GM12878 (cell line): ENCODE data around the gene TRIM37. TPM values are rescaled to one million over a fixed set of nuclear protein-coding genes. Genes with fewer than 3 reads are reported as not detected.

Source experiments
- ATAC-seq: fragments of 200-7000 bp; cut with Tn5 transposase; 3 replicates; pipeline ENCODE4 v1.9.1; 2020; ENCODE audit warnings: mild to moderate bottlenecking, moderate library complexity
- BruUV-seq: library from RNA; stranded (reverse); fragments of 400-500 nt; replicated peaks from 2 replicates; lab custom pipeline; 2021; lab: Mats Ljungman, UMichigan
- CTCF ChIA-PET: fragments of 300-600 bp; sonication (Branson Sonifier 250); formaldehyde crosslinking; extraction: SDS; loops from one replicate; lab custom pipeline; 2021; ENCODE audit warnings: inconsistent platforms; lab: Yijun Ruan, JAX
- POLR2A ChIA-PET: fragments of 350-600 bp; formaldehyde crosslinking; extraction: SDS; loops from one replicate; lab custom pipeline; 2021; ENCODE audit warnings: inconsistent platforms; lab: Charles Lee
- RAD21 ChIA-PET: fragments of 300-600 bp; sonication (Branson Sonifier 250); formaldehyde crosslinking; loops from one replicate; lab custom pipeline; 2023; ENCODE audit warnings: antibody characterized with exemption; ENCODE audit not compliant: unreplicated experiment; lab: Charles Lee
- SMC1A ChIA-PET: fragments of 300-600 bp; sonication (Branson Sonifier 250); formaldehyde crosslinking; loops from one replicate; lab custom pipeline; 2023; ENCODE audit not compliant: unreplicated experiment, uncharacterized antibody; lab: Charles Lee
- DNase-seq: peaks from one replicate; pipeline ENCODE4 v3.0.0-alpha.2; 2011; ENCODE audit warnings: low read depth, low spot score
- FAIRE-seq: peaks from 3 replicates; lab custom pipeline; 2011; peaks lifted over from hg19 to GRCh38; lab: Jason Lieb, UNC
- H2AFZ ChIP-seq: 2 replicates; pipeline ENCODE4 v1.6.0; 2011; ENCODE audit warnings: low read depth, low read length, control low read depth; ENCODE audit not compliant: control insufficient read depth
- H3K27ac ChIP-seq: 2 replicates; pipeline ENCODE4 v1.5.1; 2011; ENCODE audit warnings: control low read depth; ENCODE audit not compliant: control insufficient read depth, insufficient read depth
- H3K27me3 ChIP-seq, 2 experiments: replicated peaks in 1 of 2; 2 replicates each; pipeline versions ENCODE4 v1.6.0 to v1.6.1; 2011; ENCODE audit warnings: low read length in 1 of 2; ENCODE audit not compliant: control insufficient read depth in 2 of 2, insufficient read depth in 2 of 2
- H3K36me3 ChIP-seq, 2 experiments: 2 replicates each; pipeline ENCODE4 v1.5.1; 2011; ENCODE audit warnings: low read length in 1 of 2; ENCODE audit not compliant: control insufficient read depth in 2 of 2, insufficient read depth in 2 of 2
- H3K4me1 ChIP-seq: 2 replicates; pipeline ENCODE4 v1.6.1; 2011; ENCODE audit warnings: mild to moderate bottlenecking, low read length, moderate library complexity, mixed read lengths; ENCODE audit not compliant: control insufficient read depth, insufficient read depth
- H3K4me2 ChIP-seq: 2 replicates; pipeline ENCODE4 v1.6.0; 2011; ENCODE audit warnings: control low read depth; ENCODE audit not compliant: control insufficient read depth, insufficient read depth
- H3K4me3 ChIP-seq: fragments of 200-600 bp; sonication (generic); 2 replicates; pipeline ENCODE4 v1.5.1; 2016
- H3K79me2 ChIP-seq: 2 replicates; pipeline ENCODE4 v1.6.0; 2011; ENCODE audit warnings: low read length; ENCODE audit not compliant: control insufficient read depth, insufficient read depth
- H3K9ac ChIP-seq: 2 replicates; pipeline ENCODE4 v1.8.0; 2011; ENCODE audit warnings: low read length, control low read depth, mixed read lengths; ENCODE audit not compliant: control insufficient read depth, insufficient read depth
- H3K9me3 ChIP-seq: replicated peaks from 3 replicates; pipeline ENCODE4 v1.5.1; 2011; ENCODE audit warnings: mild to moderate bottlenecking, low read length; ENCODE audit not compliant: control insufficient read depth, insufficient read depth
- H4K20me1 ChIP-seq: 2 replicates; pipeline ENCODE4 v1.6.0; 2011; ENCODE audit not compliant: control insufficient read depth, insufficient read depth
- FOXM1 ChIP-seq: IDR thresholded peaks from 2 replicates; pipeline ENCODE4 v1.6.1; 2012; ENCODE audit warnings: low read depth, mild to moderate bottlenecking, inconsistent platforms, low read length, moderate library complexity
- KAT2A ChIP-seq: conservative IDR thresholded peaks from 2 replicates; pipeline ENCODE4 v1.6.1; 2011; ENCODE audit warnings: low read depth, low read length; ENCODE audit not compliant: control insufficient read depth
- KDM1A ChIP-seq: fragments of 200-600 bp; sonication (generic); IDR thresholded peaks from 2 replicates; pipeline ENCODE4 v1.6.1; 2016; ENCODE audit warnings: borderline replicate concordance
- LARP7 ChIP-seq: fragments of 450-650 bp; IDR thresholded peaks from 2 replicates; pipeline ENCODE4 v1.6.1; 2017; ENCODE audit warnings: mild to moderate bottlenecking
- MTA3 ChIP-seq: IDR thresholded peaks from 2 replicates; pipeline ENCODE4 v1.6.1; 2012; ENCODE audit warnings: low read length, inconsistent platforms, borderline replicate concordance
- NBN ChIP-seq: fragments of 450-650 bp; IDR thresholded peaks from 2 replicates; pipeline ENCODE4 v1.6.1; 2016
- NFXL1 ChIP-seq: fragments of 450-650 bp; IDR thresholded peaks from 2 replicates; pipeline ENCODE4 v1.6.1; 2017; ENCODE audit warnings: antibody characterized with exemption, mild to moderate bottlenecking, borderline replicate concordance
- RFX5 ChIP-seq: IDR thresholded peaks from 2 replicates; pipeline ENCODE4 v1.6.1; 2011; ENCODE audit warnings: low read depth, low read length, improper control_type of control experiment
- SMAD5 ChIP-seq: IDR thresholded peaks from 2 replicates; pipeline ENCODE4 v1.6.1; 2016; ENCODE audit warnings: antibody characterized with exemption, low read depth
- TAF1 ChIP-seq: IDR thresholded peaks from 2 replicates; pipeline ENCODE4 v1.6.1; 2011; ENCODE audit warnings: mild to moderate bottlenecking, low read depth, low read length, borderline replicate concordance
- ZBED1 ChIP-seq: IDR thresholded peaks from 2 replicates; pipeline ENCODE4 v1.6.1; 2016; ENCODE audit warnings: borderline replicate concordance
- ZBTB33 ChIP-seq: fragments of 450-650 bp; IDR thresholded peaks from 2 replicates; pipeline ENCODE4 v1.6.1; 2017; ENCODE audit warnings: mild to moderate bottlenecking
- WGBS: methylation state at CpG from one replicate; pipeline ENCODE4 v1.1.6; 2016; ENCODE audit warnings: low lambda C conversion rate; ENCODE audit not compliant: insufficient replicate concordance, insufficient coverage; ENCODE audit errors: missing lambda C conversion rate; 5-methylcytosine and 5-hydroxymethylcytosine counted together
- in situ Hi-C: fragments of 300-500 bp; cut with MboI; formaldehyde crosslinking; loops from 9 replicates; pipeline ENCODE4 v1.14.3; 2018; ENCODE audit warnings: mixed read lengths
- intact Hi-C: fragments of 100-400 bp; cut with micrococcal nuclease; formaldehyde crosslinking; loops from one replicate; pipeline ENCODE4 v1.14.2; 2022; ENCODE audit not compliant: unreplicated experiment
- polyA plus RNA-seq, 11 experiments: library from polyadenylated mRNA; depleted of rRNA in 4 of 11; unstranded in 6 of 11; stranded (reverse) in 5 of 11; fragments of >200 nt; fragmentation: Nextera tagmentation in 4 of 11; fragmentation: Illumina TruSeq in 1 of 11; extraction: Ambion mirVana in 4 of 11; extraction: Trizol in 1 of 11; gene quantifications; 1 replicate in 1 of 11; 2 replicates in 10 of 11; pipeline versions ENCODE4 v1.2.1 to v1.2.3, GENCODE V29; 2011 to 2016; ENCODE audit warnings: inconsistent platforms in 2 of 11, missing spikeins in 2 of 11, low read depth in 1 of 11
- total RNA-seq, 4 experiments: library from RNA; depleted of rRNA in 3 of 4; stranded (reverse); fragments of >200 nt in 3 of 4; fragmentation: Illumina TruSeq in 1 of 4; extraction: Trizol in 1 of 4; gene quantifications; 2 replicates each; pipeline versions ENCODE4 v1.2.1 to v1.2.3, GENCODE V29; 2013 to 2021
- TF ChIP-seq, protein P1 (sequence below): fragments of 450-650 bp; IDR thresholded peaks from 2 replicates; pipeline ENCODE4 v1.6.1; 2018; ENCODE audit warnings: mild to moderate bottlenecking, low read depth, moderate library complexity; ENCODE audit not compliant: partially characterized antibody

Gene TRIM37
- total and polyA plus RNA-seq, 10 of the 15 experiments (the other 5 are each of a cell fraction or from before 2014, with no cell fraction given): 4.8 to 20.6 (median 18.1) TPM

GRCh38 chr17:59107306-59107670 lies 608 bp upstream of the TRIM37 start:
- H4K20me1 ChIP-seq: no peaks in the 10 kb centered on the region
- no peak for ATAC-seq
- ChIA-PET RAD21 (interaction anchor here (0.6 to 3.6 kb wide), 5 partner anchors 13 to 592 kb away, joined by 3 to 11 read pairs (median 3); partner anchors contain the start of genes PRR11 and SKA2), CTCF (interaction anchor here (0.7 to 1.6 kb wide), 4 partner anchors 21 to 102 kb away, joined by 3 to 5 read pairs (median 4); no protein-coding TSS in a partner anchor), POLR2A (interaction anchor here (0.7 to 2.1 kb wide), 11 partner anchors 10 to 513 kb away, joined by 3 to 8 read pairs (median 5); partner anchors contain the start of genes CLTC, PRR11 and SKA2), SMC1A (interaction anchor here (1.1 to 1.5 kb wide), 4 partner anchors 12 to 48 kb away, joined by 3 to 7 read pairs (median 3); partner anchors contain the start of genes PRR11 and SKA2)
- TF ChIP-seq MTA3 (peak; percentile 74; the same call in 1 of the 2 replicates), ZBED1 (0 out of 2 replicates have a peak, but pooled peaks have one; percentile 41), FOXM1 (0 out of 2 replicates have a peak, but pooled peaks have one; percentile 28), KAT2A (no peak), KDM1A (no peak), SMAD5 (0 out of 2 replicates have a peak, but pooled peaks have one; percentile 6), RFX5 (no peak), NFXL1 (peak; percentile 1; the same call in 1 of the 2 replicates), TAF1 (0 out of 2 replicates have a peak, but pooled peaks have one; percentile 32), ZBTB33 (0 out of 2 replicates have a peak, but pooled peaks have one; percentile 3), LARP7 (0 out of 2 replicates have a peak, but pooled peaks have one; percentile 36), NBN (0 out of 2 replicates have a peak, but pooled peaks have one; percentile 3)
- TF ChIP-seq, protein P1, sequence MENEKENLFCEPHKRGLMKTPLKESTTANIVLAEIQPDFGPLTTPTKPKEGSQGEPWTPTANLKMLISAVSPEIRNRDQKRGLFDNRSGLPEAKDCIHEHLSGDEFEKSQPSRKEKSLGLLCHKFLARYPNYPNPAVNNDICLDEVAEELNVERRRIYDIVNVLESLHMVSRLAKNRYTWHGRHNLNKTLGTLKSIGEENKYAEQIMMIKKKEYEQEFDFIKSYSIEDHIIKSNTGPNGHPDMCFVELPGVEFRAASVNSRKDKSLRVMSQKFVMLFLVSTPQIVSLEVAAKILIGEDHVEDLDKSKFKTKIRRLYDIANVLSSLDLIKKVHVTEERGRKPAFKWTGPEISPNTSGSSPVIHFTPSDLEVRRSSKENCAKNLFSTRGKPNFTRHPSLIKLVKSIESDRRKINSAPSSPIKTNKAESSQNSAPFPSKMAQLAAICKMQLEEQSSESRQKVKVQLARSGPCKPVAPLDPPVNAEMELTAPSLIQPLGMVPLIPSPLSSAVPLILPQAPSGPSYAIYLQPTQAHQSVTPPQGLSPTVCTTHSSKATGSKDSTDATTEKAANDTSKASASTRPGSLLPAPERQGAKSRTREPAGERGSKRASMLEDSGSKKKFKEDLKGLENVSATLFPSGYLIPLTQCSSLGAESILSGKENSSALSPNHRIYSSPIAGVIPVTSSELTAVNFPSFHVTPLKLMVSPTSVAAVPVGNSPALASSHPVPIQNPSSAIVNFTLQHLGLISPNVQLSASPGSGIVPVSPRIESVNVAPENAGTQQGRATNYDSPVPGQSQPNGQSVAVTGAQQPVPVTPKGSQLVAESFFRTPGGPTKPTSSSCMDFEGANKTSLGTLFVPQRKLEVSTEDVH: peak; percentile 51
- H2AFZ ChIP-seq: peak overlapping the region; percentile 95
- H3K4me1 ChIP-seq: peaks cover 4% of the 10 kb centered on the region; the same call in 1 of the 2 replicates
- H3K4me2 ChIP-seq: peak overlapping the region; percentile 99
- H3K9ac ChIP-seq: peak overlapping the region; percentile 88
- H3K27ac ChIP-seq: peak overlapping the region; percentile 74
- intact Hi-C loops: loop anchor here (2.0 kb wide), 1 partner anchor 48 kb away; the partner anchor contains the start of genes PRR11 and SKA2
- no peaks in the 10 kb centered on the region for H3K9me3 ChIP-seq
- WGBS: 1% methylated on average over 10 of the region's 10 CpGs
- H3K4me3 ChIP-seq: peak overlapping the region; percentile 70
- H3K36me3 ChIP-seq: peaks cover 0 to 7% of the 10 kb centered on the region in 2 experiments; a peak in 2 of 4 replicates
- H3K79me2 ChIP-seq: peaks cover 40% of the 10 kb centered on the region
- no peak for DNase-seq
- H3K27me3 ChIP-seq: no peaks in the 10 kb centered on the region
- BruUV-seq: TSS peak; percentile 92
- FAIRE-seq: no peak
- in situ Hi-C loops: no loop called here
